GM18498 (cell line): Measurements from ENCODE around the gene MFAP4.

Experiments
- ATAC-seq: cut with Tn5 transposase; IDR thresholded peaks from one replicate; pipeline ENCODE4 v1.9.1; 2021; ENCODE audit warnings: mild to moderate bottlenecking, moderate library complexity; ENCODE audit not compliant: unreplicated experiment

The MFAP4 gene

DNA sequence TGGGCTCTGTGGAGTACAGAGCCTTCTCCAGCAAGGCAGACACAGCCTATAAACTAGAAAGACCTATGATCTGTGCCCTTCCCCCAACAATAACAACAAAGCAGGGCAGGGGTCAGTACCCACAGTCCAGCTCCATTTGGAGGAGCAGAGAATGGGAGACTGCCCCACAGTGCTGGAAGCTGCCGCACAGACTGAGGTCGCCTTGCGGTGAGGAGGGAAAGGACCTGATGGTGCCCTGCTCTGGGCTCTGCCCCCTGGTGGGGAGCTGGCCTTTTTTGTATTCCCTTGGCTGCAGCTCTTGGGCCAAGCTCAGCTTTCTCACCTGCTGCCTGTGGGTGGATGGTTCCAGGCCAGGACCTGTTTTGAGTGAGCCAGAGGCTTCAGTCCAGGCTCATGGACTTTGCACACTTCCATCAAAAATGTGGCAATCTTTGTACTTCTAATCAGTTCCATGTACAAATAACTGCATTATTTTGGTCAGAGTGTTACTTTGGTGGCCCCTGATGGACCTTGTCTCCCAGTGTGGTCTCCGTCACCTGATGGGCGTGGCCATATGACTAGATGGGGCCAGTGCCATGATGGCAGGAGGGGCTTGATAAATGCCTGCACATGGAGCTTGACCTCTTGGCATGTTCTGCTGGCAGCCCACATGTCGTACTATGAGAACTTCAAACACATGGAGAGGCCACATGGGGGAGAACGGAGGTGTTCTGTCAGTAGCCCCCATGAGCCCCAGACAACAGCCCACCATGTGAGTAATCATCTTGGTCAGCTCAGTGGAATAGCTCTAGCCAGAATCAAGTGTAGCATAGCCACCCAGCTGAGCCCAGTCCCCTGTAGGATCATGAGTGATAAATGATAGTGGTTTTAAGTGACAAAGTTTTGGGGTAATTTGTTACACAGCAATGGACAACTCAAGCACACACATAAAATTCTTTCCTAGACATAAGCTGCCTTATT, 48.7 kb downstream of the MFAP4 start:
- peak; percentile 89 for ATAC-seq

DNA sequence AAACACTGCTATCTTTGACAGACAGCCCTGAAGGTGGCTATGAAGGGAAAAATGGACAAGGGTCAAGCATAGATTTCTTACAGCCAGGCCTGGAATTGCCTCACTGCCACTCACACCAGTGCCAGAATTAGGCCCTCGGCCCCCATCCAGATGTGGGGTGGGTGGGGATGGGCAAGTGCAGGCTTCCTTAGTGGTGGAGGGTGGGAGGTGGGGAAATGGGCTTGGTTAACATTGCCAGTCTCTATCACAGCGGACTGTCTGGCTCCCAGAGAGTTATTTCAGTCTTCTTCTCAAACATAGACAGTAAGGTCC, 49.3 kb downstream of the MFAP4 start:
- ATAC-seq: no peak

DNA sequence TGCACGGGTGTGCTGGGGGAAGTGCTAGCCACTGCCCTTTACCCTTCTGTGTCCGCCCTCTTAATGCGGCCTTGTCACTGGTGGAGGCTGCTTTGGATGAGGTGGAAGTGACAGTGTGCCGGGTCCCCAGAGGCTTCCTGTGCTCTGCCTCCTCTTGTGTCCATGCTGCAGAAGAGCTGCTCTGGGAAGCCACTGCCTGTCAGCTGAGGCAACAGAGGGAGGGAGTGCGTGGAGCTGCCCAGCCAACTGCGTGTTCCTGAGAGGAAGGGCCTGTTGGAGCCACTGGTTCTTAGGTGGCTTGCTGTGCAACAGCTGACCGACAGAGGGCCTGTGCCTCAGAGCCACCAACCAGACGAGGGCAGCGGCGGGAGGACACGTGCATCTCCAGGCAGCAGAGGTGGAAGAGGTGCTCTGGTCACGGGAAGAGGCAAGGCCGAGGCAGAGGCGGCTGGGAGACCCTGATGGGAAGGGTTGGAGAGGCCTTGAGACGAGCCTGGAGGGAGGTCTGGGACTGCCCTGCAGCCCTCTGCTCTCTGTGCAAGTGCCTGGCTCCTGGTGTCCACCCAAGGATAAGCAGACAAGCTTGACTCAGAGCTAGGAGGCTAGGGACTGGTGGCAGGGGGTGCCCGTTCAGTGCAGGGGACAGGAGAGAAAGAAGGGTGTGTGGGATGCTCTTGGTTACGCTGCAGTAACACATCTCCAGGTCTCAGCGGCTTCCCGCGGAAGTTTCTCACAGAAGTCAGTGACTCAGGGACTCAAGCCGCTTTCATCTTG, 49.9 kb downstream of the MFAP4 start:
- ATAC-seq: no peak

DNA sequence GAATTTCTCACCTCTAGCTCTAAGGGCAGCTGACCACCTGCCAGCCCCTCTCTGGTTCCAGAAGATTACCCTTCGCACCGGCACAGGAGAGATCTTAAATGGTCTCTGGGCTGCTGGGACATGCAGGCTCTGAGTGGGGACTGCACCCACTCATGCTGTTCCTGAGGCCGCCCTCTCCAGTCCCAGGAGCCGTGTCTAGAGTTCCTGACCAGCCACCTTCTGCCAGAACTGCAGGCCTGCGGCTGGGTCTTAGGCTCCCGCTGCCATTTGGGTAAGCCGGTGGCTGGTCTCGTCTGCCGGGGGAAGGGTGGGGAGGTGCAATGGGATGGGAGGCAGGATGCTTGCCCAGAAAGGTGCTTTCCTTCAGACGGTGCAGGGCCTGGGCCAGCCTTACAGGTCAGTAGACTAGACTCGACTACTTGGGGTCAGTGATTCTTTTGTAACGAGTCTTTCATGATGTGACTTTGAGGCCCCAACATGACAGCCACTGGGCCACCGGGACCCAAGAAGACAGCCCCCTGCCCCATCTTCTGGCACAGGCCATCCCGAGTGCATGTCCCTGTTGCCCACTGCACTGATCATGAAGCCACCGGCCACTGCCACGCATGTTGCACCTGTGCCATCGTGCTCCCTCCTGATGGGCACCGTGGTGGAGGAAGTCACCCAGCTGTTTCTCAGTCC, 50.9 kb downstream of the MFAP4 start:
- no peak for ATAC-seq

DNA sequence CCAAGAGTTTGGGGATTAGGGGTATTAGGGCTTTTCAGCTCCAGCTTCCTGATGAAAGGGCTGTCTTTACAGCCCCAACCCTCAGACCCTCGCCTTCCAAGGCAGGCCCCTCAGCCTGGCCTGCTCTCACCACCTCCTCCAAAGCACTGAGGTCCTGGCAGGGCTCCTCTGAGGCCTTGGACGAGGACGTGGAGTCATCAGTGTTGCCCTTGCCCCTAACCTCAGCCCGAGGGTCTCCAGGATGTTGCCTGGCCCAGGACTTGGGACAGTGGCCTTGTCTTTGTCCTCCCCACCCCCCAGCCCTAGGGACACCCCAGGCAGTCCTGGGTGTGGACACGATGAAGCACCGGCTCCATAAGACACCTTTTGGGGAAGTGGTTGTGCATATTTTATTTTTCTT, 52.7 kb downstream of the MFAP4 start:
- ATAC-seq: no peak

DNA sequence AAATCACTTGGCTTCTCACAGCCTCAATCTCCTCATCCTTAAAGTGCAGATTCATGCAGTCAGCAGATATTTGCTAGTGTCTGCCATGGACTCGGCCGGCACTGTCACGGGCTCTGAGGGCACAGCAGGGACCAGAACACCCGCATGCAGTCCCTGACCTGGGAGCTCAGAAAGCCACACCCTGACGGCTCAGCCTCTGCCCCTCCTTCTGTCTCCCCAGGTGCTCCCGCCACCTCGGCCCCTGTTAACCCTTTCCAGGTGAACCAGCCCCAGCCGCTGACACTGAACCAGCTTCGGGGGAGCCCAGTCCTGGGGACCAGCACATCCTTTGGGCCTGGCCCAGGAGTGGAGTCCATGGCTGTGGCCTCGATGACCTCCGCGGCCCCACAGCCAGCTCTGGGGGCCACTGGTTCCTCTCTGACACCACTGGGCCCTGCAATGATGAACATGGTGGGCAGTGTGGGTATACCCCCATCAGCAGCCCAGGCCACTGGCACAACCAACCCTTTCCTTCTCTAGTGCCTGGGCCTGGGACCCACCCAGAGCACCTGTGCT, 53.2 kb downstream of the MFAP4 start:
- ATAC-seq: no peak
